PC-3 (cell line): Measurements from ENCODE around the gene DBNDD2. TPM values are rescaled to one million over a fixed set of nuclear protein-coding genes. Genes with fewer than 3 reads are reported as not detected.

Experiments used
- ATAC-seq: fragments of 200-7000 bp; cut with Tn5 transposase; 2 replicates; pipeline ENCODE4 v1.9.1; 2020; ENCODE audit warnings: mild to moderate bottlenecking, moderate library complexity
- BruUV-seq: library from RNA; stranded (reverse); fragments of 400-500 nt; replicated peaks from 2 replicates; lab custom pipeline; 2021; lab: Mats Ljungman, UMichigan
- CTCF ChIA-PET: fragments of 300-600 bp; sonication (Branson Sonifier 250); formaldehyde crosslinking; loops from one replicate; lab custom pipeline; 2022; ENCODE audit warnings: antibody characterized with exemption; lab: Charles Lee
- POLR2A ChIA-PET: fragments of 300-600 bp; sonication (Branson Sonifier 250); formaldehyde crosslinking; loops from one replicate; lab custom pipeline; 2022; ENCODE audit warnings: antibody characterized with exemption; ENCODE audit not compliant: unreplicated experiment; lab: Charles Lee
- DNase-seq: peaks from one replicate; pipeline ENCODE4 v3.0.0-alpha.2; 2015
- H2AFZ ChIP-seq: fragments of 300-600 bp; sonication (generic); 2 replicates; pipeline ENCODE4 v1.6.0; 2016; ENCODE audit warnings: antibody characterized with exemption, low read length
- H3F3A ChIP-seq: fragments of 300-600 bp; sonication (generic); one replicate; pipeline ENCODE4 v1.6.0; 2017; ENCODE audit warnings: antibody characterized with exemption, low read length, control low read depth, mild to moderate bottlenecking; ENCODE audit not compliant: unreplicated experiment
- H3K27ac ChIP-seq: fragments of 300-600 bp; sonication (generic); 2 replicates; pipeline ENCODE4 v1.5.1; 2016; ENCODE audit warnings: mild to moderate bottlenecking, low read length
- H3K27me3 ChIP-seq: fragments of 300-600 bp; sonication (generic); 2 replicates; pipeline ENCODE4 v1.6.1; 2016; ENCODE audit warnings: low read length, mixed read lengths
- H3K36me3 ChIP-seq: fragments of 300-600 bp; sonication (generic); 2 replicates; pipeline ENCODE4 v1.6.1; 2016; ENCODE audit warnings: low read depth, mixed run types, low read length, mixed read lengths
- H3K4me1 ChIP-seq: fragments of 300-600 bp; sonication (generic); 2 replicates; pipeline ENCODE4 v1.5.1; 2016; ENCODE audit warnings: low read length; ENCODE audit not compliant: insufficient read depth
- H3K4me2 ChIP-seq: fragments of 300-600 bp; sonication (generic); 2 replicates; pipeline ENCODE4 v1.6.0; 2016; ENCODE audit warnings: low read length
- H3K4me3 ChIP-seq: fragments of 300-600 bp; sonication (generic); 2 replicates; pipeline ENCODE4 v1.5.1; 2016; ENCODE audit warnings: mild to moderate bottlenecking, low read length, mixed read lengths
- H3K79me2 ChIP-seq: fragments of 300-600 bp; sonication (generic); 2 replicates; pipeline ENCODE4 v1.6.1; 2017; ENCODE audit warnings: low read length, mixed read lengths
- H3K9ac ChIP-seq: fragments of 300-600 bp; sonication (generic); 2 replicates; pipeline ENCODE4 v1.6.0; 2016; ENCODE audit warnings: mild to moderate bottlenecking, low read length
- H3K9me2 ChIP-seq: fragments of 300-600 bp; sonication (generic); replicated peaks from 2 replicates; pipeline ENCODE4 v1.6.1; 2016; ENCODE audit warnings: mixed run types, low read length, mixed read lengths
- H3K9me3 ChIP-seq: fragments of 300-600 bp; sonication (generic); 2 replicates; pipeline ENCODE4 v1.6.1; 2016; ENCODE audit warnings: low read length, mixed read lengths
- H4K20me1 ChIP-seq: fragments of 300-600 bp; sonication (generic); 2 replicates; pipeline ENCODE4 v1.6.1; 2016; ENCODE audit warnings: low read length, mixed read lengths
- CTCF ChIP-seq: fragments of 300-600 bp; sonication (generic); conservative IDR thresholded peaks from 2 replicates; pipeline ENCODE4 v1.5.1; 2017; ENCODE audit warnings: antibody characterized with exemption, low read depth, mild to moderate bottlenecking, low read length
- EZH2 ChIP-seq: fragments of 300-600 bp; sonication (generic); IDR thresholded peaks from one replicate; pipeline ENCODE4 v1.6.1; 2017; ENCODE audit warnings: antibody characterized with exemption, mild to moderate bottlenecking, low read length; ENCODE audit not compliant: unreplicated experiment
- EZH2phosphoT487 ChIP-seq: fragments of 300-600 bp; sonication (generic); IDR thresholded peaks from 2 replicates; pipeline ENCODE4 v1.6.1; 2018; ENCODE audit warnings: mild to moderate bottlenecking, antibody characterized with exemption, low read length, borderline replicate concordance
- intact Hi-C: fragments of 100-400 bp; cut with micrococcal nuclease; formaldehyde crosslinking; loops from 2 replicates; pipeline ENCODE4 v1.9.0; 2023
- total RNA-seq: library from RNA; depleted of rRNA; stranded (reverse); fragments of >200 nt; gene quantifications from 2 replicates; pipeline ENCODE4 v1.2.3, GENCODE V29; 2014

DBNDD2 gene
- total RNA-seq, 1 experiment from 2014 or later: 8.5 TPM

- Histone ChIP-seq H3K4me3 (no peak overlapping the region), H3F3A (no peaks in the 10 kb centered on the region), H3K27me3 (no peaks in the 10 kb centered on the region), H3K4me2 (no peak overlapping the region), H2AFZ (no peak overlapping the region), H3K27ac (no peak overlapping the region), H4K20me1 (no peaks in the 10 kb centered on the region), H3K79me2 (no peaks in the 10 kb centered on the region), H3K9me3 (no peaks in the 10 kb centered on the region), H3K4me1 (no peaks in the 10 kb centered on the region; the same call in 1 of the 2 replicates), H3K36me3 (peaks cover 7% of the 10 kb centered on the region; the same call in 1 of the 2 replicates), H3K9me2 (no peaks in the 10 kb centered on the region), H3K9ac (no peak overlapping the region)
- DNase-seq (no peak), ATAC-seq (no peak)
- no peak; the same call in 1 of the 2 replicates for TF ChIP-seq CTCF
- TF ChIP-seq EZH2phosphoT487: no peak
- TF ChIP-seq EZH2: no peak
- intact Hi-C loops: loop anchor here (1.0 kb wide), 1 partner anchor 62 kb away; no protein-coding TSS in a partner anchor
- no TSS peak for BruUV-seq
- ChIA-PET CTCF (interaction anchor here (0.7 to 2.1 kb wide), 13 partner anchors 9 to 76 kb away, joined by 3 to 80 read pairs (median 5); partner anchors contain the start of gene SYS1), POLR2A (interaction anchor here (0.6 kb wide), 1 partner anchor 46 kb away, joined by 6 read pairs; no protein-coding TSS in a partner anchor)
Observed at GRCh38 chr20:45374101-45374467, 34.0 kb upstream of the DBNDD2 start.

GRCh38 chr20:45374966-45375365 lies 33.1 kb upstream of the DBNDD2 start:
- ChIA-PET POLR2A (no interaction called here), CTCF (no interaction called here)
- H3K36me3 ChIP-seq: peaks cover 5% of the 10 kb centered on the region; the same call in 1 of the 2 replicates
- no peaks in the 10 kb centered on the region for H3F3A ChIP-seq
- BruUV-seq: no TSS peak
- no peak overlapping the region for H2AFZ ChIP-seq
- no peaks in the 10 kb centered on the region; the same call in 1 of the 2 replicates for H3K4me1 ChIP-seq
- no peak for TF ChIP-seq CTCF
- TF ChIP-seq EZH2: no peak
- no peak for TF ChIP-seq EZH2phosphoT487
- intact Hi-C loops: loop anchor here (1.0 kb wide), 1 partner anchor 61 kb away; no protein-coding TSS in a partner anchor
- H3K27me3 ChIP-seq: no peaks in the 10 kb centered on the region
- H3K9me2 ChIP-seq: no peaks in the 10 kb centered on the region
- no peak overlapping the region for H3K9ac ChIP-seq
- H3K4me3 ChIP-seq: no peak overlapping the region
- no peak overlapping the region for H3K27ac ChIP-seq
- DNase-seq (no peak), ATAC-seq (no peak)
- no peaks in the 10 kb centered on the region for H4K20me1 ChIP-seq
- no peaks in the 10 kb centered on the region for H3K9me3 ChIP-seq
- H3K4me2 ChIP-seq: no peak overlapping the region
- H3K79me2 ChIP-seq: no peaks in the 10 kb centered on the region

GRCh38 chr20:45377269-45377668 lies 30.8 kb upstream of the DBNDD2 start:
- H3K79me2 ChIP-seq: no peaks in the 10 kb centered on the region
- peaks cover 5% of the 10 kb centered on the region; the same call in 1 of the 2 replicates for H3K36me3 ChIP-seq
- peaks cover under 1% of the 10 kb centered on the region for H3F3A ChIP-seq
- no peaks in the 10 kb centered on the region for H3K27me3 ChIP-seq
- no peak overlapping the region for H2AFZ ChIP-seq
- intact Hi-C loops: no loop called here
- H3K9ac ChIP-seq: no peak overlapping the region
- no peaks in the 10 kb centered on the region for H3K9me3 ChIP-seq
- no peak for ATAC-seq
- H3K9me2 ChIP-seq: no peaks in the 10 kb centered on the region
- H3K4me3 ChIP-seq: no peak overlapping the region
- peaks cover 1% of the 10 kb centered on the region for H3K4me1 ChIP-seq
- BruUV-seq: no TSS peak
- TF ChIP-seq EZH2 (no peak), CTCF (no peak), EZH2phosphoT487 (no peak)
- no peak for DNase-seq
- H3K27ac ChIP-seq: no peak overlapping the region
- H3K4me2 ChIP-seq: no peak overlapping the region
- H4K20me1 ChIP-seq: no peaks in the 10 kb centered on the region
- ChIA-PET POLR2A (no interaction called here), CTCF (interaction anchor here (1.3 kb wide), 1 partner anchor 59 kb away, joined by 3 read pairs; no protein-coding TSS in a partner anchor)
